ENCODE results near the gene PDCL3. TPM values are rescaled to one million over a fixed set of nuclear protein-coding genes. Genes with fewer than 3 reads are reported as not detected.

The PDCL3 gene
- total RNA-seq, 4 donors from 2014 or later, result 22.4 to 31.5 (median 28.1) TPM

GRCh38 chr2:100621371-100621951 lies 58.7 kb downstream of the PDCL3 start:
- Histone ChIP-seq H3K36me3 (no peaks in the 10 kb centered on the region), H3K9me3 (no peaks in the 10 kb centered on the region), H3K27me3 (peaks cover 0 to 2% (median 0%) of the 10 kb centered on the region in 4 donors), H3K4me3 (no peak overlapping the region), H3K27ac (no peak overlapping the region), H3K4me1 (no peaks in the 10 kb centered on the region)
- WGBS, 2 donors, result 60 to 88% methylated on average over 1 to 2 of the region's 8 CpGs
- no peak for DNase-seq
- intact Hi-C loops (cut with DNase I), result no loop called here
- TF ChIP-seq, protein P1, sequence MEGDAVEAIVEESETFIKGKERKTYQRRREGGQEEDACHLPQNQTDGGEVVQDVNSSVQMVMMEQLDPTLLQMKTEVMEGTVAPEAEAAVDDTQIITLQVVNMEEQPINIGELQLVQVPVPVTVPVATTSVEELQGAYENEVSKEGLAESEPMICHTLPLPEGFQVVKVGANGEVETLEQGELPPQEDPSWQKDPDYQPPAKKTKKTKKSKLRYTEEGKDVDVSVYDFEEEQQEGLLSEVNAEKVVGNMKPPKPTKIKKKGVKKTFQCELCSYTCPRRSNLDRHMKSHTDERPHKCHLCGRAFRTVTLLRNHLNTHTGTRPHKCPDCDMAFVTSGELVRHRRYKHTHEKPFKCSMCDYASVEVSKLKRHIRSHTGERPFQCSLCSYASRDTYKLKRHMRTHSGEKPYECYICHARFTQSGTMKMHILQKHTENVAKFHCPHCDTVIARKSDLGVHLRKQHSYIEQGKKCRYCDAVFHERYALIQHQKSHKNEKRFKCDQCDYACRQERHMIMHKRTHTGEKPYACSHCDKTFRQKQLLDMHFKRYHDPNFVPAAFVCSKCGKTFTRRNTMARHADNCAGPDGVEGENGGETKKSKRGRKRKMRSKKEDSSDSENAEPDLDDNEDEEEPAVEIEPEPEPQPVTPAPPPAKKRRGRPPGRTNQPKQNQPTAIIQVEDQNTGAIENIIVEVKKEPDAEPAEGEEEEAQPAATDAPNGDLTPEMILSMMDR (IDR thresholded peaks at IDR 0.05), result no peak
- TF ChIP-seq POLR2A (IDR thresholded peaks at IDR 0.05), result no peak

DNA sequence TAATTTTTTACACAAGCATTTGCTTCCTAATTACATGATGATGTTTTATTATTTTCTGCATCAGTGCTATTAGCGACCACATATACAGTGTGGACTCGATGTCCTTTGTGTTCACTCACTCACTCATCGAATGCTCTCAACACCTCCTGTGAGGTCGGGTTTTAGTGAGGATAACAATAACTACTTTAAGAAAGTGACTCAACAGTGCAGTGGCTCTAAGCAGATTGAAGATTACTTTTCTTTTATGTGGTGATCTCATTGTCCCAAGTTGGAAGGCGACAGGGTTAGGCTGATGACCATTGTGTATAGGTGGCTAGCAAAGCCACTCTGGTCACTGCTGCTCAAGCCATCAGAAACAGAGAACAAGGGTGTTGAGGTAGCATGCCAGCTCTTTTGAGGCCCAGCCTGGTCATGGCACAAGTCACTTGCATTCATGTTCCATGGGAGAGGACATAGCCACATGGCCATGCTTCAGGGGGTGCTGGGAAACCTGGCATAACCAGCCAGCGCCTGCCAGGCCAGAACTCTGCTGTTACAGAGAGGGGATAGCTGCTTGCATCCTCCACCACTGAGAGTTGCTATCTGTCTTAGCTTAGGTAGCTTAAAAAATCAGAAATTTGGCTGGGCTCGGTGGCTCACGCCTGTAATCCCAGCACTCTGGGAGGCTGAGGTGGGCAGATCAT lies 60.4 kb downstream of the PDCL3 start:
- TF ChIP-seq, protein P1 (IDR thresholded peaks at IDR 0.05), result no peak
- TF ChIP-seq POLR2A (IDR thresholded peaks at IDR 0.05), result no peak
- Histone ChIP-seq H3K9me3 (no peaks in the 10 kb centered on the region), H3K27me3 (peaks cover 0 to 9% (median 0%) of the 10 kb centered on the region in 4 donors), H3K4me1 (no peaks in the 10 kb centered on the region), H3K27ac (no peak overlapping the region), H3K36me3 (no peaks in the 10 kb centered on the region), H3K4me3 (no peak overlapping the region)
- 79 to 84% methylated on average over 8 of the region's 8 CpGs for WGBS, 2 donors
- intact Hi-C loops (cut with DNase I), result no loop called here
- no peak for DNase-seq

GRCh38 chr2:100623930-100624329 lies 61.1 kb downstream of the PDCL3 start:
- Histone ChIP-seq H3K36me3 (no peaks in the 10 kb centered on the region), H3K27ac (no peak overlapping the region), H3K27me3 (peaks cover 0 to 12% (median 0%) of the 10 kb centered on the region in 4 donors), H3K9me3 (no peaks in the 10 kb centered on the region), H3K4me1 (no peaks in the 10 kb centered on the region), H3K4me3 (no peak overlapping the region)
- 83 to 89% methylated on average over 2 of the region's 2 CpGs for WGBS, 2 donors
- intact Hi-C loops (cut with DNase I), result no loop called here
- no peak for TF ChIP-seq POLR2A (IDR thresholded peaks at IDR 0.05)
- DNase-seq, result no peak

DNA sequence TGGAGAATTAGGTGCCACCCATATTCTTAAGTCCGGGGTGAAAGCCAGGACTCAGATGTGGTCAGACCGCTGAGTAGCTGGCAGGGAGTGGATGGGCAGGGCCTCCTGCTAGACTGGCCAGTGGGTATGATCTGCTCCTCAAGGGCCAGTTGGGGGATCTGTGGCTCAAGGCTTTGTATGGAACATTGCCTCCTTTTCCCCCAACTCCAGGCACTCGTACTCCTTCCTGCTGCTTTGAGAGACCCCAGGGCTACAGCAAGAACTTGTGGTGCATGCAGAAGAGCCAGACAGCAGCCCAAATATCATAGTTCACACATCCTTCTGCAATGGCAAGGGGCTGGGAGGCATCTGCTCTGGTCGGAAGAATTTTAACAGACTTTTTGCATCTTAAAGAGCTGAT lies 61.7 kb downstream of the PDCL3 start:
- H3K27ac ChIP-seq, result no peak overlapping the region
- peaks cover 0 to 12% (median 0%) of the 10 kb centered on the region in 4 donors for H3K27me3 ChIP-seq
- no peak overlapping the region for H3K4me3 ChIP-seq
- WGBS, 2 donors, result 82 to 91% methylated on average over 2 to 4 of the region's 4 CpGs
- intact Hi-C loops (cut with DNase I), result no loop called here
- no peaks in the 10 kb centered on the region for H3K9me3 ChIP-seq
- no peak for TF ChIP-seq POLR2A (IDR thresholded peaks at IDR 0.05)
- TF ChIP-seq, protein P1 (IDR thresholded peaks at IDR 0.05), result no peak
- no peak for DNase-seq
- no peaks in the 10 kb centered on the region for H3K4me1 ChIP-seq
- H3K36me3 ChIP-seq, result no peaks in the 10 kb centered on the region

DNA sequence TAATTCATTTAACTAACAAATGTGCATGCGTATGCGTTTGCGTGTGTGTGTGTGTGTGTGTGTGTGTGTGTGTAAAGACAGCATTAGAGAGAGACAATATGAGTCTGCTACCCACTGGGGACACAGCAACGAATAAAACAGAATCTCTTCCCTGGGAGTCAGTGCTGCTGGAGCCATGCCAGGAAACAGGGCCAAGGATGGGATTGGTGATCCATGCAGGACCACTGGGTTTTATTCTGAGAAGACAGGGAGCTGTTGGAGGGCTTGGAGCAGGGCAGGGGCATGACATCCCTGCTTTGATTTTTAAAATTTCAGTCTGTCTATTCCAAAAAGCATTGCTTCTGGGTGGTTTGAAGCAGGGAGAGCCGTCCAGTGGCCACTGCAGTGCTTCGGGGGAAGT lies 62.9 kb downstream of the PDCL3 start:
- Histone ChIP-seq H3K27me3 (peaks cover 0 to 12% (median 0%) of the 10 kb centered on the region in 4 donors), H3K36me3 (no peaks in the 10 kb centered on the region), H3K4me1 (no peaks in the 10 kb centered on the region), H3K4me3 (no peak overlapping the region), H3K9me3 (no peaks in the 10 kb centered on the region), H3K27ac (no peak overlapping the region)
- intact Hi-C loops (cut with DNase I), result no loop called here
- no peak for TF ChIP-seq POLR2A (IDR thresholded peaks at IDR 0.05)
- TF ChIP-seq, protein P1 (IDR thresholded peaks at IDR 0.05), result no peak
- WGBS, 2 donors, result 53 to 64% methylated on average over 5 to 6 of the region's 6 CpGs
- no peak for DNase-seq

Small RNA genes within 50 kb of the gene (small RNA-seq; reads per million reads assigned to genes)
- gene HMGN2P22, result 0 reads per million in 4 donors

Other genes with a start within 250 kb of the PDCL3 start
- gene LONRF2, start 240.5 kb upstream of the PDCL3 start, total RNA-seq, result 1 to 10 TPM in 2 of 4 donors, under 1 TPM in 2; 0.42 to 6.1 (median 1.0) TPM
- 1 to 10 TPM in 2 of 4 donors, under 1 TPM in 2; 0.53 to 7.0 (median 3.2) TPM for gene CHST10, start 145.3 kb upstream of the PDCL3 start, total RNA-seq
- gene NMS, start 92.5 kb upstream of the PDCL3 start, total RNA-seq, result not detected

All from esophagus squamous epithelium (tissue), 5 donors.